GM18505 (cell line): Measurements from ENCODE around the gene DHX57.
A peak's percentile ranks its signal among the peaks of the same experiment; 100 is the strongest.

ENCODE experiments used
- ATAC-seq: cut with Tn5 transposase; IDR thresholded peaks from one replicate; pipeline ENCODE4 v1.9.1; 2021; ENCODE audit not compliant: unreplicated experiment
- POLR2A ChIP-seq: IDR thresholded peaks from 4 replicates; pipeline ENCODE4 v1.6.1; 2011; ENCODE audit warnings: borderline replicate concordance; ENCODE audit not compliant: insufficient read depth, insufficient read length; ENCODE audit errors: extremely low read depth

Gene DHX57

DNA sequence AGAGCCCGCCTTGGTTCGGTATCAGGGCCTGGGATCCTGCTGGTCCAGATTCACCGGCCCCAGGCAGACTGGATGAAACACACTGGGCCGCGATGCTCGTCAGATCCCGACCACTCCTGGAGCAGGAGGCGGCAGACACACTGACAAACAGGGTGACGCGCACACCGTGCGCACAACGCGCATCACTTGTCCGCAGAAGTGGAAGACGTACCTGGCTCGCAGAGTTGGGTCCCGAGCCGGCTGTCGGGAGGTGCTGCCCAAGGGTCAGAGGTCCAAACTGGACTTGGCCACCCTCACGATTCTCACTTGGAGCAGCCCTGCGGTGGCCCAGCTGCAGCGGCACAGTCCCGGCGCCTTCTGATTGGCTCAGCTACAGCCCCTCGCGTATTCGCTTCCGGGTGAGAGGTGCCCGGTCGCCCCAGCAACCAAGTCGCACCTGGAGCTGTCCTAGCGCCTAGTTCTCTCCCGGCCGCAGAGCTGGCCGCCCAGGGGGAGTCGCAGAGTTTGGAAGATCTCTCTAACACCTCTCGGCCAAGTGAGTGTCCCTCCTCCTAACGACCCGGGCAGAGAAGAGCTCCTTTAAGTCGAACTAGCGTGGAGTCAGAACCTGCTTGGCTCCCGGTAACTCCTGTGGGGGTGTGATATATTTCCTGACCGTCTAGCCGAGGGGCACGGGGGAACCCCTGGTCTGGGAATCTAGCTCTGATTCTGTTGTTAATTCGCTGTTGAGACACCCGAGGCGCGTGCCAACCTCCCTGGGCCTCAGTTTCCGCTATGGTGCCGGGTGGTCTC, at the start of gene DHX57, which contains the start of gene MORN2:
TSS of gene DHX57 (minus strand) at position 359 of the 792 bp plus-strand sequence. CDS start 7,529 bp downstream, outside the sequence.
TSS of gene MORN2 (plus strand) at position 401 of the 792 bp plus-strand sequence.
- ATAC-seq, result peak; percentile 100
- peak; percentile 64 for TF ChIP-seq POLR2A

DNA sequence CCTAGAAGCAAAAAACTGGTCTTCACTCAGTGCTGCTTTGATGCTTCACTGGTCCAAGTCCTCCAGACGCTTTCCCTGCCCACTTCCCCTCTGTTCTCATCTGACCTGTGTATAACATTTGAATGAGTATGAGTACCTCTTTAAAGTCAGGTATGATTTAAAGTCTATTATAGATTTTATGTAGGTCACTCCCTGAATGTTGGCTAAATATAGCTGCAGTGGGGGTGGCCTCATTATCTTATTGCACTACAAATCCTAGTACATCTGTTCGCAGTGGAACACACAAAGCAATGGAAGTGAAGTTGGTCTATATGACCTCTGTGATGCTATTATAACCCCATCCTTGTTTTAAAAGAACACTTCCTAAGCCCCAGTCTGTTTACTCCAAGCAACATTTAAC, 47.2 kb upstream of the DHX57 start:
- no peak for TF ChIP-seq POLR2A

GRCh38 chr2:38922389-38922788, 46.7 kb upstream of the DHX57 start:
- no peak for TF ChIP-seq POLR2A

More for the DNA sequence above, 47.2 kb upstream of the DHX57 start:
- ATAC-seq, result no peak

DNA sequence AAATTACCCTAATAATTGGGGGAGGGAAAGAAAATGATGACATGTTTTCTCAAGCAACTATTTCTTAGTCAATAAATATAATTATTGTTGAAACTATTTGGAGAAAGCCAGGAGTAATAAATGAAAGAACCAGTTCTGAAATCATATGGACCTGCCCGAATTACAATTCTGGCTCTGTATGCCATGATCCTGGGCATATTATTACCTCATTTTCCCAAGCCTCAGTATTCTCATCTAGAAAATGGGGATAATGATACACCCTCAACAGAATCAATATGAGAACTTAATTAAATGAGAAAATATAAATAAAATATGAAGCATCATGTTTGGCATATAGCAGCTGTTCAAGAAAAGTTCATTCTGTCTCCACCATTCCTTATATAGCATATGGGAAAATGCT, 36.9 kb upstream of the DHX57 start:
- TF ChIP-seq POLR2A, result no peak
- no peak for ATAC-seq

More at GRCh38 chr2:38922389-38922788, 46.7 kb upstream of the DHX57 start:
- ATAC-seq, result no peak

DNA sequence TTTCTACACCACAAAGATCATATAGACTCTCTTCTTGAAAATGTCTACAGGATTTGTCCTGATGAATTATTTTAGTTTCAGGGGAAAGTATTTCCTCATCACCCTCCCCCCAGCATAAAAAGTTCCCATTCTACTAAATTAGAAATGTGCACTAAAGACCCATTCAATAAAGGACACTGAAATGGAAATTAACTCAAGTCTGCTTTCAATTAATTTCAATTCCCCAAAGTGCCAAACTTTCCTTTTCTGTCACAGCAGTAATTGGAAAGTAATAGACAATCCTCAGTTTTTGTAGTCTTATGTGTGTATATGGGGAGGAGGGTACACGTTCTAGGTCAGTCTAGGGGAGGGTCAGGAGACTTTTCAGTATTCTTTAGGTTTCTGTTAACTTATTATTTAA, 35.5 kb upstream of the DHX57 start:
- no peak for ATAC-seq
- no peak for TF ChIP-seq POLR2A

GRCh38 chr2:38909872-38910271, 34.1 kb upstream of the DHX57 start:
- no peak for TF ChIP-seq POLR2A
- no peak for ATAC-seq

DNA sequence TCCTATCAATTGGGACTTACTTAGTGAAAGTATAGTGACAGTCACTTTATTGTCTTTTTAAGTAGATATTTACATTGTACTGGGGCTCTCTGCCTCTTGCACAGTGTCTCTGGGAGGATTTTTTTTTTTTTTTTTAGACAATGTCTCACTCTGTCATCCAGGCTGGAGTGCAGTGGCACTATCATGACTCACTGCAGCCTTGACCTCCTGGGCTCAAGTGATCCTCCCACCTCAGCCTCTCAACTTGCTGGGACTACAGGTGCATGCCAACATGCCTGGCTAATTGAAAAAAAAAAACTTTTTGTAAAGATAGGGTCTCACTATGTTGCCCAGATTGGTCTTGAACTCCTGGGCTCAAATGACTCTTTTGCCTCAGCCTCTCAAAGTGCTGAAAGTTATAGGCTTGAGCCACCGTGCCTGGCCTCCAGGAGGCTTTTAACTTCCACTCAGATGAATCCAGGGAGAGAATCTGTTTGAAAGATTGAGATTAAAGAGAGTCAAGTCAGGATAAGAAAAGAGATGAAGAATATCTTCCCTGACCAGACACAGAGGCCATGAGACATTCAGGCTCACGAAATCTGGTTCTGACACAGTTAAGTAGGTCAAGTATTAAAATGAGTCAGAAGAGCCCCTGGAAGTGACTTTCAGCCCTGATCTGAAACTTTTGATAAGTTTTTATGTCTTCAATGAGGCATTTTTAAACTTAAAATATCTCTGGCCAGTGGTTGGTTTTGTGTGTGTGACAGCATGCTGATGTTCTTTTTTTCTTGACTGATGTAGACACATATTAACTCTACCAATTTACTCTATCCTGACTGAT, 32.2 kb upstream of the DHX57 start:
- TF ChIP-seq POLR2A, result no peak
- ATAC-seq, result peak; percentile 87

DNA sequence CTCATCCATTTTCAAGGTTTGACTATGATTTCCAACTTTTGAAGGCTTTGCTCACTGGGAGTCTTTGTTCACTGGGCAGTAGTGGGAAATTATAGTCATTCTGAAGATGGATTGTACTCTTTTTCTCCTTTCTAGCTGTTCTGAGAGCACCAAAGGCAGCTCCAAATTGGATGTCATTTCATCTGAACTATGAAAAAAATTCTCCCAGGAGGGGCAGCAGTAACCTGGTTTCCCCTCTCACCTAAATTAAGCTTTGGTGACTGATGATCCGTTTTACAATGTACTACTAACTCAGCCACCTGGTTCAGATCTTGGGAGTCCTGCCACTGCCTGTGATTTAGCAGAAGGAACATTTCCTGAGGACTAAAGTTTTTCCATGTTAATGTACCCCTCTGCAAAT, 31.5 kb upstream of the DHX57 start:
- TF ChIP-seq POLR2A, result no peak
- ATAC-seq, result no peak

GRCh38 chr2:38905251-38905650, 29.5 kb upstream of the DHX57 start:
- TF ChIP-seq POLR2A, result no peak
- no peak for ATAC-seq

DNA sequence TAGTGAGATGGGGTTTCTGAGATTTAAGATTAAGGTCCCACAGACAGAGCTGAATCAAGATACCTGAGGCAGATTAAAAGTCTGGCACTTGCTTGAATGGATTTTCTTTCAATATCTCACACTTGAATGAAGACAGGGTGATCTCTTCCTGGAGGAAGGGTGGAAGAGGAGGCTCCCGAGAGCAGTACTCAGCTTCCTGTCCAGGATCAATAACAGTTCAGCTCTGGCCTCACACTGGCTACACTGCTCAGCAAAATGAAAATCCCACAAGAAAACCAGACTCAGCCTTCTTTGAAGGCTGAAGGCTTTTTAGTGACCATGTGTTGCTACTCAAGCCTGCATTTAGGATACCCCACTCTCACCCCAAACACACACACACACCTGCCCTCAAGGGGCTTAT, 25.0 kb upstream of the DHX57 start:
- no peak for TF ChIP-seq POLR2A
- no peak for ATAC-seq

DNA sequence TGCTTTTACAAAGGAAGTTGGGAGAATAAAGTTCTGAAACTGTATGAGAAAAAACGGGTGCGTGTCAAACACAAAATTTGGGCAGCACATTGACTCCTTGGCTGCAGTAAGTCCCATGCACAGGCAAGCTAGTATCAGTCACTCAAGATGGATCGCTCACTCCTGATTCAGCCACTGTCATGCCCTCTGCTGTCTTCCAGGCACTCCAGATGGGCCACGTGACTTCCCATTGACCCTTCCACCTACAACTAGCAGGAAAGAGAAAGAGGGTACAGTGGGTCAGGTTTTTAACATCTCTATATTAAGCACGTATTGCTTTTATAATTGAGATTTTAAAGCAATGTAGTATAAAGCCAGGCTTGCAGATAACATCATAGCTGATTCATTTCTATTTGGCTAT, 22.5 kb upstream of the DHX57 start:
- TF ChIP-seq POLR2A, result no peak
- ATAC-seq, result no peak

DNA sequence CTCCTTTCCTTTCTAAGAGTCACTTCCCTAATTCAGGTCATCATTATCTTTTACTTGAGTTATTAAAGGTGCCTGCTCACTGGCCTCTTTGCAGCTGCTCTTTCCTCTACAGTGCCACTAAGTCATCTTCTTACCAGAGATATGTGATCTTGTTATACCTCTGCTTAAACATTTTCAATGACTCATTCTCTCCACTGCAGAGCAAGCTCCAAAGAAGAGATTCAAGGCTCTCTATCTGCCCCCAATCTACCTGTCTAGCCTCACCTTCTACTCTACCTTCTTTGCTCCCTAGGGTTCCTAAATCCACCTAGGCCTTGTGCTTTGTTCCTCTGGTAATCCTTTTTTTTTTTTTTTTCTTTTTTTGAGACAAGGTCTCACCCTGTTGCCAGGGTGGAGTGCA, 17.1 kb upstream of the DHX57 start:
- no peak for TF ChIP-seq POLR2A
- no peak for ATAC-seq

- no peak for TF ChIP-seq POLR2A
- no peak for ATAC-seq
Measured at GRCh38 chr2:38889575-38889974, 13.8 kb upstream of the DHX57 start, which contains the start of gene ARHGEF33. Gene ARHGEF33, plus strand, starts transcription at chr2:38889875. Its CDS starts 29,573 bp downstream, at chr2:38919448.
